Activated T-helper 2 cell treated with anti-CD3 and anti-CD28 coated beads, Interferon-gamma antibody, Interleukin-2, Interleukin-4, amounts not matched to agents 10 μg/mL and 5 μg/mL and 100 μg/mL, durations not matched to agents 14 hours and 24 hours and 36 hours (primary cell): ENCODE results near the gene EEPD1. TPM values are rescaled to one million over a fixed set of nuclear protein-coding genes. Genes with fewer than 3 reads are reported as not detected.

Source experiments
- DNase-seq: peaks from one replicate; pipeline ENCODE4 v3.0.0; 2021; ENCODE audit warnings: low spot score
- H3K27ac Mint-ChIP-seq: one replicate; pipeline ENCODE4 v1.8.0; 2021; ENCODE audit warnings: mixed read lengths
- H3K27me3 Mint-ChIP-seq: one replicate; pipeline ENCODE4 v1.8.0; 2021; ENCODE audit warnings: low read depth, mixed read lengths
- H3K36me3 Mint-ChIP-seq: one replicate; pipeline ENCODE4 v1.8.0; 2021; ENCODE audit warnings: low read depth, mixed read lengths
- H3K4me1 Mint-ChIP-seq: one replicate; pipeline ENCODE4 v1.8.0; 2021; ENCODE audit warnings: low read depth, mixed read lengths
- H3K4me3 Mint-ChIP-seq: one replicate; pipeline ENCODE4 v1.8.0; 2021; ENCODE audit warnings: low read depth, mild to moderate bottlenecking, moderate library complexity, mixed read lengths
- H3K9me3 Mint-ChIP-seq: one replicate; pipeline ENCODE4 v1.8.0; 2021; ENCODE audit warnings: mixed read lengths
- intact Hi-C: fragments of 100-400 bp; cut with micrococcal nuclease; formaldehyde crosslinking; loops from one replicate; pipeline ENCODE4 v1.15.1; 2023
- total RNA-seq: library from RNA; stranded (reverse); gene quantifications from 2 replicates; pipeline ENCODE4 v1.2.3, GENCODE V29; 2022

EEPD1 gene
- total RNA-seq, 1 donor from 2014 or later = 0.57 TPM

- Mint-ChIP-seq H3K4me1 (peaks cover 37% of the 10 kb centered on the region), H3K27me3 (no peaks in the 10 kb centered on the region), H3K27ac (no peak overlapping the region), H3K36me3 (no peaks in the 10 kb centered on the region), H3K9me3 (no peaks in the 10 kb centered on the region), H3K4me3 (no peak overlapping the region)
- intact Hi-C loops = no loop called here
- no peak for DNase-seq
Measured at GRCh38 chr7:36283711-36284130, 130.7 kb downstream of the EEPD1 start.

GRCh38 chr7:36284456-36285090, 131.5 kb downstream of the EEPD1 start:
- intact Hi-C loops = no loop called here
- DNase-seq = no peak
- Mint-ChIP-seq H3K4me1 (peaks cover 41% of the 10 kb centered on the region), H3K36me3 (no peaks in the 10 kb centered on the region), H3K27ac (no peak overlapping the region), H3K27me3 (no peaks in the 10 kb centered on the region), H3K4me3 (no peak overlapping the region), H3K9me3 (no peaks in the 10 kb centered on the region)

- Mint-ChIP-seq H3K9me3 (no peaks in the 10 kb centered on the region), H3K4me3 (no peak overlapping the region), H3K27me3 (no peaks in the 10 kb centered on the region), H3K27ac (no peak overlapping the region), H3K4me1 (peaks cover 41% of the 10 kb centered on the region), H3K36me3 (no peaks in the 10 kb centered on the region)
- intact Hi-C loops = no loop called here
- DNase-seq = no peak
Measured at GRCh38 chr7:36285276-36285675, 132.2 kb downstream of the EEPD1 start.

GRCh38 chr7:36286226-36286625, 133.2 kb downstream of the EEPD1 start:
- Mint-ChIP-seq H3K27ac (peak overlapping the region; percentile 68), H3K27me3 (no peaks in the 10 kb centered on the region), H3K4me3 (peak overlapping the region; percentile 27), H3K36me3 (peaks cover under 1% of the 10 kb centered on the region), H3K9me3 (no peaks in the 10 kb centered on the region), H3K4me1 (peaks cover 42% of the 10 kb centered on the region)
- DNase-seq = peak; percentile 33
- intact Hi-C loops = no loop called here

- intact Hi-C loops = no loop called here
- Mint-ChIP-seq H3K36me3 (peaks cover 2% of the 10 kb centered on the region), H3K4me1 (peaks cover 44% of the 10 kb centered on the region)
Measured at GRCh38 chr7:36286688-36287087, 133.6 kb downstream of the EEPD1 start.

GRCh38 chr7:36287371-36288241, 134.6 kb downstream of the EEPD1 start:
- Mint-ChIP-seq H3K4me1 (peaks cover 51% of the 10 kb centered on the region), H3K27ac (peak overlapping the region; percentile 90), H3K27me3 (peaks cover 2% of the 10 kb centered on the region), H3K9me3 (no peaks in the 10 kb centered on the region), H3K4me3 (peak overlapping the region; percentile 67), H3K36me3 (peaks cover 2% of the 10 kb centered on the region)
- intact Hi-C loops = no loop called here
- DNase-seq = peak; percentile 20

More at GRCh38 chr7:36286688-36287087, 133.6 kb downstream of the EEPD1 start:
- Mint-ChIP-seq H3K4me3 (peak overlapping the region; percentile 27), H3K9me3 (no peaks in the 10 kb centered on the region), H3K27ac (peak overlapping the region; percentile 68), H3K27me3 (peaks cover 2% of the 10 kb centered on the region)
- DNase-seq = no peak

GRCh38 chr7:36288501-36288900, 135.4 kb downstream of the EEPD1 start:
- Mint-ChIP-seq H3K4me3 (no peak overlapping the region), H3K36me3 (peaks cover 2% of the 10 kb centered on the region), H3K4me1 (peaks cover 45% of the 10 kb centered on the region), H3K27ac (peak overlapping the region; percentile 90), H3K27me3 (peaks cover 2% of the 10 kb centered on the region), H3K9me3 (no peaks in the 10 kb centered on the region)
- no peak for DNase-seq
- intact Hi-C loops = no loop called here

- H3K27me3 Mint-ChIP-seq = peaks cover 2% of the 10 kb centered on the region
- no peak for DNase-seq
- no peak overlapping the region for H3K27ac Mint-ChIP-seq
- no peaks in the 10 kb centered on the region for H3K9me3 Mint-ChIP-seq
- H3K4me3 Mint-ChIP-seq = no peak overlapping the region
- peaks cover 36% of the 10 kb centered on the region for H3K4me1 Mint-ChIP-seq
- H3K36me3 Mint-ChIP-seq = peaks cover 2% of the 10 kb centered on the region
- intact Hi-C loops = loop anchor here (2.0 kb wide), 1 partner anchor 137 kb away; the partner anchor contains the start of gene EEPD1
Measured at GRCh38 chr7:36289833-36290661, 137.0 kb downstream of the EEPD1 start.

GRCh38 chr7:36291387-36292316, 138.6 kb downstream of the EEPD1 start:
- Mint-ChIP-seq H3K4me3 (peak overlapping the region; percentile 14), H3K27ac (no peak overlapping the region)

GRCh38 chr7:36295090-36295489, 142.0 kb downstream of the EEPD1 start:
- H3K36me3 Mint-ChIP-seq = peaks cover 7% of the 10 kb centered on the region
- no peak for DNase-seq
- no peak overlapping the region for H3K27ac Mint-ChIP-seq
- intact Hi-C loops = no loop called here
- peaks cover 4% of the 10 kb centered on the region for H3K27me3 Mint-ChIP-seq
- peaks cover 13% of the 10 kb centered on the region for H3K4me1 Mint-ChIP-seq
- no peak overlapping the region for H3K4me3 Mint-ChIP-seq
- H3K9me3 Mint-ChIP-seq = no peaks in the 10 kb centered on the region

More at GRCh38 chr7:36291387-36292316, 138.6 kb downstream of the EEPD1 start:
- Mint-ChIP-seq H3K27me3 (peaks cover 4% of the 10 kb centered on the region), H3K9me3 (no peaks in the 10 kb centered on the region), H3K4me1 (peaks cover 31% of the 10 kb centered on the region), H3K36me3 (peaks cover 2% of the 10 kb centered on the region)
- DNase-seq = peak; percentile 41
- intact Hi-C loops = loop anchor here (1.0 to 2.0 kb wide), 3 partner anchors 139 to 374 kb away; partner anchors contain the start of gene EEPD1

GRCh38 chr7:36296284-36296683, 143.2 kb downstream of the EEPD1 start:
- H3K36me3 Mint-ChIP-seq = peaks cover 6% of the 10 kb centered on the region
- DNase-seq = no peak
- H3K27me3 Mint-ChIP-seq = peaks cover 4% of the 10 kb centered on the region
- H3K4me3 Mint-ChIP-seq = no peak overlapping the region
- H3K9me3 Mint-ChIP-seq = no peaks in the 10 kb centered on the region
- intact Hi-C loops = no loop called here
- H3K4me1 Mint-ChIP-seq = peaks cover 11% of the 10 kb centered on the region
- H3K27ac Mint-ChIP-seq = no peak overlapping the region
